Spleen (tissue), 7 donors: ENCODE measurements around the gene HEG1.

ENCODE experiments used
- CTCF ChIP-seq, 11 experiments: fragments of 200-600 bp in 7 of 11; fragments of 450-650 bp in 4 of 11; sonication (generic) in 4 of 11; IDR thresholded peaks in 8 of 11; conservative IDR thresholded peaks in 3 of 11; 1 replicate in 7 of 11; 2 replicates in 4 of 11; pipeline versions ENCODE4 v1.4.0 to v1.8.0; 2016 to 2021; ENCODE audit warnings: antibody characterized with exemption in 11 of 11, inconsistent platforms in 4 of 11, mild to moderate bottlenecking in 1 of 11
- POLR2A ChIP-seq, 3 donors: fragments of 450-650 bp; IDR thresholded peaks; one replicate each; pipeline ENCODE4 v1.5.1; 2017; ENCODE audit warnings: antibody characterized with exemption in 3 of 3, mild to moderate bottlenecking in 1 of 3
- POLR2AphosphoS5 ChIP-seq, 3 donors: sonication (generic); formaldehyde crosslinking; IDR thresholded peaks; one replicate each; pipeline ENCODE4 v1.5.1; 2017; ENCODE audit warnings: antibody characterized with exemption in 3 of 3
- donor health status: DM: no; HTN: no; CAD: no; lungs with moderate emphysema.
- donor health status: DM: no; HTN: no; CAD: no.
- donor health status: DM: no; HTN: no; CAD: no.

DNA sequence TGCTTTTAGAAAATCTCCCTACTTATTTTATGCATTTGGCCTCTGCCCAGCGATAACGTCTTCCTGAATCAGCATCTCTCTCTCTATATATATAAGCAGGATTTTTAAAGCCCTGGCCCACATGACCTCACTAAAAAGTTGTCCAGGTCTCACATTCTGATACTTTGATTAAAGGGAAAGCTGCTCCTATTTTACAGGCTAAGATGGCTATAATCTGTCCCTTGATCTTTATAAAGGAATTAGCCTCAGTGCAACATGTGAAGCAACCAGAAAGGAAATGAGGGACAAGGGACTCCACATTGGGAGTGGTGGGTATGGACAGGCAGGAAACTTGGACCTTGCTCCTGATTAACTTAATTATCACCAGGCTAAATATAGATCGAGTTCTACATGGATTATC, 95.7 kb downstream of the HEG1 start:
- TF ChIP-seq CTCF (IDR thresholded peaks at IDR 0.05 in 8 of 11, conservative IDR thresholded peaks at IDR 0.05 in 3 of 11) = no peak
- no peak for TF ChIP-seq POLR2AphosphoS5 (IDR thresholded peaks at IDR 0.05)
- TF ChIP-seq POLR2A (IDR thresholded peaks at IDR 0.05) = no peak
